A549 (cell line): ENCODE results near the gene ZDHHC19.

ENCODE experiments used
- BHLHE40 ChIP-seq: IDR thresholded peaks from 2 replicates; pipeline ENCODE4 v1.6.1; 2012; ENCODE audit warnings: low read depth, low read length, inconsistent platforms
- CBX2 ChIP-seq: fragments of 200-600 bp; sonication (generic); IDR thresholded peaks from 2 replicates; pipeline ENCODE4 v1.6.1; 2016; ENCODE audit warnings: low read depth, mild to moderate bottlenecking, borderline replicate concordance
- CTCF ChIP-seq: fragments of >200 bp; sonication (Bioruptor Twin); formaldehyde crosslinking; IDR thresholded peaks from 3 replicates; pipeline ENCODE4 v1.5.1; 2016
- EP300 ChIP-seq, 2 experiments: fragments of >200 bp; sonication (Bioruptor Twin); formaldehyde crosslinking; IDR thresholded peaks; 2 replicates in 1 of 2; 3 replicates in 1 of 2; pipeline ENCODE4 v1.6.1; 2016 to 2017
- HMGXB4 ChIP-seq: fragments of 250-450 bp; sonication (Bioruptor Pico); IDR thresholded peaks from 2 replicates; pipeline ENCODE4 v1.5.0; 2021; ENCODE audit warnings: mild to moderate bottlenecking, moderate library complexity, borderline replicate concordance
- JUN ChIP-seq, 2 experiments: fragments of >200 bp; sonication (Bioruptor Twin); formaldehyde crosslinking; IDR thresholded peaks; 2 replicates in 1 of 2; 3 replicates in 1 of 2; pipeline ENCODE4 v1.6.1; 2016 to 2017
- NR3C1 ChIP-seq: fragments of >200 bp; sonication (Bioruptor Twin); formaldehyde crosslinking; IDR thresholded peaks from 3 replicates; pipeline ENCODE4 v1.6.1; 2017
- POLR2A ChIP-seq: IDR thresholded peaks from 2 replicates; pipeline ENCODE4 v1.6.1; 2012; ENCODE audit warnings: mild to moderate bottlenecking, low read length
- RARB ChIP-seq: fragments of 250-450 bp; sonication (Bioruptor Pico); IDR thresholded peaks from 2 replicates; pipeline ENCODE4 v1.8.0; 2021; ENCODE audit warnings: mild to moderate bottlenecking, moderate library complexity
- RCOR1 ChIP-seq: fragments of 150-350 bp; IDR thresholded peaks from 2 replicates; pipeline ENCODE4 v1.6.1; 2014; ENCODE audit warnings: antibody characterized with exemption, low read length, low read depth

GRCh38 chr3:196166741-196167140, 44.5 kb downstream of the ZDHHC19 start:
- TF ChIP-seq RARB (no peak), POLR2A (no peak), CTCF (no peak), JUN (IDR thresholded peaks at IDR 0.05) (no peak), NR3C1 (no peak), RCOR1 (no peak), BHLHE40 (no peak), EP300 (IDR thresholded peaks at IDR 0.05) (no peak), CBX2 (no peak), HMGXB4 (no peak)
